CD4-positive, alpha-beta T cell (primary cell): Measurements from ENCODE around the gene GTSE1. TPM values are rescaled to one million over a fixed set of nuclear protein-coding genes. Genes with fewer than 3 reads are reported as not detected.

Experiments
- ATAC-seq: fragments of 200-7000 bp; cut with Tn5 transposase; one replicate; pipeline ENCODE4 v1.10.0; 2022; ENCODE audit warnings: mild to moderate bottlenecking; ENCODE audit not compliant: poor library complexity
- CTCF ChIA-PET: fragments of 350-600 bp; sonication (Branson Sonifier 250); formaldehyde crosslinking; loops from one replicate; lab custom pipeline; 2021; ENCODE audit warnings: antibody characterized with exemption, inconsistent platforms; lab: Charles Lee
- POLR2A ChIA-PET: fragments of 350-600 bp; sonication (Branson Sonifier 250); formaldehyde crosslinking; loops from one replicate; lab custom pipeline; 2021; ENCODE audit warnings: antibody characterized with exemption, inconsistent platforms; lab: Charles Lee
- DNase-seq, 14 experiments: peaks; one replicate each; pipeline ENCODE4 v3.0.0-alpha.2; 2013 to 2020; ENCODE audit warnings: mixed read lengths in 2 of 14
- H3K27ac ChIP-seq, 2 donors: one replicate each; pipeline versions ENCODE4 v1.5.1 to v1.7.0; 2013; ENCODE audit warnings: low read length in 2 of 2, low read depth in 1 of 2, mild to moderate bottlenecking in 1 of 2
- H3K27me3 ChIP-seq, 2 experiments: 1 replicate in 1 of 2; 2 replicates in 1 of 2; pipeline versions ENCODE4 v1.6.1 to v1.7.0; 2013; ENCODE audit warnings: low read length in 2 of 2, control low read depth in 1 of 2, mild to moderate bottlenecking in 1 of 2, moderate library complexity in 1 of 2; ENCODE audit not compliant: insufficient read depth in 2 of 2, control insufficient read depth in 1 of 2
- H3K36me3 ChIP-seq: one replicate; pipeline ENCODE4 v1.6.1; 2013; ENCODE audit warnings: low read length, control low read depth; ENCODE audit not compliant: insufficient read depth
- H3K4me1 ChIP-seq: one replicate; pipeline ENCODE4 v1.6.1; 2013; ENCODE audit warnings: low read length, control low read depth; ENCODE audit not compliant: insufficient read depth
- H3K4me3 ChIP-seq: one replicate; pipeline ENCODE4 v1.5.1; 2013; ENCODE audit warnings: mild to moderate bottlenecking, low read length, moderate library complexity
- H3K9me3 ChIP-seq, 2 experiments: 1 replicate in 1 of 2; 2 replicates in 1 of 2; pipeline versions ENCODE4 v1.6.1 to v1.7.0; 2013; ENCODE audit warnings: low read length in 2 of 2, mild to moderate bottlenecking in 2 of 2, control low read depth in 1 of 2, moderate library complexity in 1 of 2; ENCODE audit not compliant: control insufficient read depth in 1 of 2, insufficient read depth in 1 of 2
- H3K27ac Mint-ChIP-seq: one replicate; pipeline ENCODE4 v1.8.0; 2020; ENCODE audit warnings: mixed read lengths
- H3K27me3 Mint-ChIP-seq: one replicate; pipeline ENCODE4 v1.8.0; 2021; ENCODE audit warnings: mixed read lengths
- H3K36me3 Mint-ChIP-seq: one replicate; pipeline ENCODE4 v1.8.0; 2021; ENCODE audit warnings: low read depth, mixed read lengths
- H3K4me1 Mint-ChIP-seq: one replicate; pipeline ENCODE4 v1.8.0; 2021; ENCODE audit warnings: low read depth, mixed read lengths
- H3K4me3 Mint-ChIP-seq: one replicate; pipeline ENCODE4 v1.8.0; 2020; ENCODE audit warnings: mild to moderate bottlenecking, mixed read lengths
- H3K9me3 Mint-ChIP-seq: one replicate; pipeline ENCODE4 v1.8.0; 2020; ENCODE audit warnings: mixed read lengths
- intact Hi-C, 2 experiments: fragments of 100-400 bp; cut with DNase I in 1 of 2; cut with micrococcal nuclease in 1 of 2; formaldehyde crosslinking; loops; one replicate each; pipeline versions ENCODE4 v1.15.1 to v1.9.0; 2023 to 2025; cut with DNase I, micrococcal nuclease
- total RNA-seq, 174 experiments: library from RNA in 2 of 174; stranded (reverse) in 2 of 174; gene quantifications; one replicate each; pipeline ENCODE4 v1.2.3 and lab custom pipeline; 2021 to 2026
- TF ChIP-seq, protein P1 (sequence below): fragments of 200-600 bp; IDR thresholded peaks from one replicate; pipeline ENCODE4 v1.8.0; 2022; ENCODE audit warnings: antibody characterized with exemption, mild to moderate bottlenecking

The GTSE1 gene
- total RNA-seq, 2 experiments from 2014 or later = 0.14 to 0.89 TPM

DNA sequence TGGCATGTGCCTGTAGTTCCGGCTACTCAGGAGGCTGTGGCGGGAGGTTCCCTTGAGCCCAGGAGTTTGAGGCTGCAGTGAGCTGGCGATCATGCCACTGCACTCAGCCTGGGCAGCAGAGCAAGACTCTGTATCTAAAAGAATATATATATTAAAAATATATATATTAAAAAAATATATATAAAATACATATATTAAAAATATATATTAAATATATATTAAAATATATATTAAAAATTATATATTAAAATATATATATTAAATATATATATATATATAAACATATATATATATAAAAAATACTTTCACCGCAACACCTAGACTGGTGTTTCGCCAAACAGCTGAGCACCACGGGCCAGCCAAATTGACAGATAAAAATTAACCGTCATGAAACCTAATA lies 20.1 kb upstream of the GTSE1 start:
- intact Hi-C loops = no loop called here
- ChIA-PET POLR2A (interaction anchor here (0.7 kb wide), 1 partner anchor 289 kb away, joined by 3 read pairs; no protein-coding TSS in a partner anchor), CTCF (interaction anchor here (1.4 kb wide), 1 partner anchor 20 kb away, joined by 3 read pairs; the partner anchor contains the start of gene GTSE1)
- Mint-ChIP-seq H3K36me3 (peaks cover 13% of the 10 kb centered on the region), H3K4me1 (no peaks in the 10 kb centered on the region), H3K27me3 (no peaks in the 10 kb centered on the region), H3K27ac (no peak overlapping the region), H3K4me3 (no peak overlapping the region), H3K9me3 (no peaks in the 10 kb centered on the region)
- Histone ChIP-seq H3K27ac (no peak overlapping the region), H3K9me3 (no peaks in the 10 kb centered on the region), H3K36me3 (peaks cover 25% of the 10 kb centered on the region), H3K4me1 (peaks cover 7% of the 10 kb centered on the region), H3K27me3 (no peaks in the 10 kb centered on the region), H3K4me3 (no peak overlapping the region)
- TF ChIP-seq, protein P1, sequence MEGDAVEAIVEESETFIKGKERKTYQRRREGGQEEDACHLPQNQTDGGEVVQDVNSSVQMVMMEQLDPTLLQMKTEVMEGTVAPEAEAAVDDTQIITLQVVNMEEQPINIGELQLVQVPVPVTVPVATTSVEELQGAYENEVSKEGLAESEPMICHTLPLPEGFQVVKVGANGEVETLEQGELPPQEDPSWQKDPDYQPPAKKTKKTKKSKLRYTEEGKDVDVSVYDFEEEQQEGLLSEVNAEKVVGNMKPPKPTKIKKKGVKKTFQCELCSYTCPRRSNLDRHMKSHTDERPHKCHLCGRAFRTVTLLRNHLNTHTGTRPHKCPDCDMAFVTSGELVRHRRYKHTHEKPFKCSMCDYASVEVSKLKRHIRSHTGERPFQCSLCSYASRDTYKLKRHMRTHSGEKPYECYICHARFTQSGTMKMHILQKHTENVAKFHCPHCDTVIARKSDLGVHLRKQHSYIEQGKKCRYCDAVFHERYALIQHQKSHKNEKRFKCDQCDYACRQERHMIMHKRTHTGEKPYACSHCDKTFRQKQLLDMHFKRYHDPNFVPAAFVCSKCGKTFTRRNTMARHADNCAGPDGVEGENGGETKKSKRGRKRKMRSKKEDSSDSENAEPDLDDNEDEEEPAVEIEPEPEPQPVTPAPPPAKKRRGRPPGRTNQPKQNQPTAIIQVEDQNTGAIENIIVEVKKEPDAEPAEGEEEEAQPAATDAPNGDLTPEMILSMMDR = no peak
- ATAC-seq = no peak
- DNase-seq = no peak

DNA sequence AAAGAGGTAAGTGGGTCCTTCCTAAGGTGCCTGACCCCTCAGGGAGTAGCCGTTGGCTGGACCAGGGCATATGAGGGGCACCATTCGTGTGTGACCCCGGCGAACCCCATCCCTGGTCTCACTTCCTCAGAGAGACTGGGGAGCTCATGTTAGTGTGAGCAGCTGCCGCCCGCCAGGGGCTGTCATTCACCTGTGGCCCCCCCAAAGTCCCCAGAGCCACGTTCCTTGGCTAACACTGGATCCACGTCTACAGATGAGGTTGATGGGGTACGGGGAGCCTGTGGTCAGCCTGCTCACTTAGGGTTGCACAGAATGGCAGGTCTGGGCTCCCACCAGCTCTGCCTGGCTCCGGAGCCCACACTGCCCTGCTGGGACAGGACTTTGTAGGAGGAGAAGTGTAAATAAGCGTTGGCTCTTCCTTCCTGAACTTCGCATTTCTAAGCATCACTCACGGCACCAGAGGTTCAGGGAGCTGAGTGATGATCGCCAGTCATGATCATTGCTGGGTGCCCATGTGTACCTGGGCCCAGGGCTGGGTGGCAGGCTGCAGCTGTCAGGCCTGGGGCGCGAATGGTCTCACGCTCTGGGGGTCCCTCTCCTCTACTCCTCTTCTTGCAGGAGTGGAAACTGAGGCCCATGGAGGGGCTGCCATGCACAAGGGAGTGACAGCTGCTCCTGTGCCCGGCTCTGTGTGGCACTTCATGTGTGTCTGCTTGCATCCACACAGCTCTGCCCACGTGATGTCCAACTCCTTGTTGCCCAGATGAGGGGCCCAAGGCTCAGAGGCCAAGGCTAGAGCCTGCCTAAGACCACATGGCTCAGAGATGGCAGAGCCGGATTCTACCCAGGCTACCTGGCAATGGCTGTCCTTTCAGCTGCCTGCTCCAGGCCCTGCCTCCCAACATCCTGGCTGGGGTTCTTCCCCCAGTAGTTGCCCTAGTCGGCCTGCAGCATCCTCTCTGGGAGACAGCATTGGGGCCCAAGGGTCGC lies 17.7 kb upstream of the GTSE1 start:
- H3K9me3 Mint-ChIP-seq = no peaks in the 10 kb centered on the region
- POLR2A ChIA-PET = no interaction called here
- CTCF ChIA-PET = no interaction called here
- H3K27me3 ChIP-seq = no peaks in the 10 kb centered on the region
- TF ChIP-seq, protein P1 = no peak
- intact Hi-C loops = no loop called here
- peaks cover 7% of the 10 kb centered on the region for H3K4me1 ChIP-seq
- H3K4me3 ChIP-seq = no peak overlapping the region
- H3K36me3 ChIP-seq = peaks cover 35% of the 10 kb centered on the region
- DNase-seq = no peak
- no peak overlapping the region for H3K27ac Mint-ChIP-seq
- no peaks in the 10 kb centered on the region for H3K27me3 Mint-ChIP-seq
- no peak overlapping the region for H3K27ac ChIP-seq
- ATAC-seq = no peak
- no peak overlapping the region for H3K4me3 Mint-ChIP-seq
- no peaks in the 10 kb centered on the region for H3K9me3 ChIP-seq
- peaks cover 23% of the 10 kb centered on the region for H3K36me3 Mint-ChIP-seq
- no peaks in the 10 kb centered on the region for H3K4me1 Mint-ChIP-seq

DNA sequence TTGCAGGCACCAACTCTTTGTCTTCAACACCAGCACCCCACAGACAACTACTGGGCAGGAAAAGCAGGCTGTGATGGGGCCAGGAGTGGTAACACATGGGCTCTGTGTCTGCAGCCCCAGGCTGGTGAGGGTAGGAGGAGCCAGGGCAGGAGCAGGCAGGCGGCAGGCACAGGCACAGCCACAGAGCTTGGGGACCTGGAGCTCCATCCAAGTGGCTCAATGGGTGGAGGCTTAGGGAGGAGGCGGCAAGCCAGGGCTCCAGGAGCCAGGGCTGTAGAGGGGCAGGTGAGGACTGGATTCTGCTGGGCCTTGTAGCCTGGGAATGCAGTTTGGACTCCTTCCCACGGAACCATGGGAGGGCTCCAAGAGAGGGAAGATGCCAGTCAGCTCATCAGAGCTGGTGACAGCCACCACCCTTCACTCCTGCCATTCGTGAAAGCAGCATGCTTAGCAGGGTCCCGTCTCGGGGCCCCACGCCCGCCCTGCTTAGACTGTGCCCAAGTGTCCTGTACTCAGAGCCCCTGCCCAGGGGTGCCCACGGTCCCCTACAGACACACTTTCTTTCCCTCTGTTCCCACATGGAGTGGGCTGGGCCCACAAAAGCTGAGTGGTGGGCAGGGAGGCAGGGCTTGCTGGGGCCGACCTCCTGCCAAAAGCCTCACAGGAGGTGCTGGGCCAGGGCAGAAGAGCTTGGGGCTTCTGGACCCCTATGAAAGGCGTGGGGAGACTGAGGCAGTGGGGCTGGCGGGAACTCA lies 16.4 kb upstream of the GTSE1 start:
- Histone ChIP-seq H3K9me3 (no peaks in the 10 kb centered on the region), H3K4me3 (no peak overlapping the region), H3K27ac (no peak overlapping the region), H3K36me3 (peaks cover 39% of the 10 kb centered on the region), H3K4me1 (peaks cover 7% of the 10 kb centered on the region), H3K27me3 (no peaks in the 10 kb centered on the region)
- Mint-ChIP-seq H3K4me3 (no peak overlapping the region), H3K9me3 (no peaks in the 10 kb centered on the region), H3K27me3 (no peaks in the 10 kb centered on the region), H3K27ac (no peak overlapping the region), H3K36me3 (peaks cover 29% of the 10 kb centered on the region), H3K4me1 (no peaks in the 10 kb centered on the region)
- DNase-seq = no peak
- CTCF ChIA-PET = no interaction called here
- intact Hi-C loops = no loop called here
- ATAC-seq = no peak
- TF ChIP-seq, protein P1 = no peak
- POLR2A ChIA-PET = no interaction called here
